Gastroesophageal sphincter (tissue), 4 donors: Measurements from ENCODE around the gene NRP1. TPM values are rescaled to one million over a fixed set of nuclear protein-coding genes. Genes with fewer than 3 reads are reported as not detected.
A peak's percentile ranks its signal among the peaks of the same experiment; 100 is the strongest.
"Not testable (repeated sequence)": the region's sequence is repeated elsewhere in the genome, so short reads cannot be mapped to it uniquely, and the experiment has no call there.

Experiments
- ATAC-seq: fragments of 150-250 bp; one replicate; pipeline ENCODE4 v1.9.1; 2016; ENCODE audit warnings: mild to moderate bottlenecking, moderate library complexity
- H3K27ac ChIP-seq, 4 donors: fragments of 200-600 bp; sonication (generic) in 3 of 4; 1 replicate in 3 of 4; 2 replicates in 1 of 4; pipeline ENCODE4 v1.5.1; 2016 to 2019
- H3K27me3 ChIP-seq: fragments of 200-600 bp; sonication (generic); one replicate; pipeline ENCODE4 v1.5.1; 2019
- H3K36me3 ChIP-seq, 2 donors: fragments of 200-600 bp; sonication (generic); one replicate each; pipeline ENCODE4 v1.5.1; 2019; ENCODE audit warnings: control low read depth in 1 of 2
- H3K4me1 ChIP-seq, 3 donors: fragments of 200-600 bp; sonication (generic); 1 replicate in 2 of 3; 2 replicates in 1 of 3; pipeline ENCODE4 v1.5.1; 2016 to 2019; ENCODE audit warnings: control low read depth in 2 of 3
- H3K4me3 ChIP-seq, 2 donors: fragments of 200-600 bp; sonication (generic); one replicate each; pipeline ENCODE4 v1.5.1; 2019; ENCODE audit warnings: mild to moderate bottlenecking in 1 of 2, moderate library complexity in 1 of 2
- H3K9me3 ChIP-seq, 3 donors: fragments of 200-600 bp; sonication (generic); one replicate each; pipeline ENCODE4 v1.5.1; 2017 to 2019; ENCODE audit warnings: control low read depth in 2 of 3
- CTCF ChIP-seq, 4 experiments: fragments of 200-600 bp in 2 of 4; fragments of 450-650 bp in 2 of 4; sonication (generic) in 1 of 4; IDR thresholded peaks; one replicate each; pipeline ENCODE4 v1.5.1; 2017 to 2019; ENCODE audit warnings: antibody characterized with exemption in 4 of 4, mild to moderate bottlenecking in 2 of 4, moderate library complexity in 2 of 4
- EP300 ChIP-seq: sonication (generic); formaldehyde crosslinking; IDR thresholded peaks from one replicate; pipeline ENCODE4 v1.6.1; 2017; ENCODE audit warnings: antibody characterized with exemption, mild to moderate bottlenecking
- POLR2A ChIP-seq, 2 donors: fragments of 450-650 bp; IDR thresholded peaks; one replicate each; pipeline ENCODE4 v1.6.1; 2017; ENCODE audit warnings: antibody characterized with exemption in 2 of 2, mild to moderate bottlenecking in 2 of 2, moderate library complexity in 1 of 2
- POLR2AphosphoS5 ChIP-seq: sonication (generic); formaldehyde crosslinking; IDR thresholded peaks from one replicate; pipeline ENCODE4 v1.6.1; 2017; ENCODE audit warnings: antibody characterized with exemption
- WGBS, 2 donors: methylation state at CpG; one replicate each; pipeline ENCODE4 v1.1.5; 2018; ENCODE audit warnings: low coverage in 1 of 2; 5-methylcytosine and 5-hydroxymethylcytosine counted together
- total RNA-seq, 4 donors: library from RNA; depleted of rRNA; stranded (reverse); fragments of >200 nt; gene quantifications; one replicate each; pipeline ENCODE4 v1.1.0, GENCODE V29; 2016

Gene NRP1
- total RNA-seq, 4 donors from 2014 or later = 43.4 to 95.4 (median 52.7) TPM

DNA sequence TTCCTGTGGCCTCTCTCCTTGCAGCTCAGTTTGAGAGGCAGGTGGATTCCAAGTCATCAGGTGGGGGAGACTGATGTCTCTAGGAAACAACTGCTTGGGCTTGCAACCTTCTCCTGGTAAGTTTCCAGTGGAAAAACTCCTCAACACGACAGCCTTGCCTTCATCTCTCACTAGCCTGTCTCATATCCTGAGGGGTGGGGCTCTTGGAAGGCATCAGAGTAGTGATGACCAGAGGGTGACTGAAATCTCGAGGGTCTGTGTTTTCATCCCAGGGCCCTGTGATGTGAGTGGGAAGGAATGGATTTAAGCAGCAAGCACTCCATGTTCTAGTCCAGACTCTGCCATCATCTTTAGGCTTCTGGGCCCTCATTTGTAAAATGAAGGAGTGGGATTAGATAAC lies 107.0 kb downstream of the NRP1 start:
- no peak for TF ChIP-seq EP300
- 33% methylated on average over 1 of the region's 2 CpGs; no CpG with 5 or more reads in 1 of the 2 donors for WGBS, 2 donors
- Histone ChIP-seq H3K4me1 (peaks cover 0 to 20% (median 3%) of the 10 kb centered on the region in 3 donors), H3K27me3 (no peaks in the 10 kb centered on the region), H3K27ac (peak overlapping the region in 1 of 4 donors; percentile 16), H3K9me3 (no peaks in the 10 kb centered on the region), H3K36me3 (peaks cover 0 to 41% of the 10 kb centered on the region in 2 donors), H3K4me3 (no peak overlapping the region)
- peak; percentile 43 for ATAC-seq

GRCh38 chr10:33224251-33224965 lies 110.1 kb downstream of the NRP1 start:
- TF ChIP-seq POLR2AphosphoS5 = no peak
- WGBS, 2 donors = 87 to 93% methylated on average over 4 to 6 of the region's 7 CpGs
- Histone ChIP-seq H3K27ac (no peak overlapping the region), H3K4me3 (no peak overlapping the region), H3K4me1 (peaks cover 0 to 10% (median 2%) of the 10 kb centered on the region in 3 donors), H3K27me3 (no peaks in the 10 kb centered on the region), H3K36me3 (peaks cover 0 to 61% of the 10 kb centered on the region in 2 donors), H3K9me3 (no peaks in the 10 kb centered on the region)
- no peak for ATAC-seq

GRCh38 chr10:33223326-33224000 lies 111.0 kb downstream of the NRP1 start:
- WGBS, 2 donors = 67 to 79% methylated on average over 2 of the region's 3 CpGs
- Histone ChIP-seq H3K9me3 (no peaks in the 10 kb centered on the region), H3K4me1 (peaks cover 0 to 6% (median 0%) of the 10 kb centered on the region in 3 donors), H3K36me3 (peaks cover 0 to 69% of the 10 kb centered on the region in 2 donors), H3K4me3 (no peak overlapping the region), H3K27ac (no peak overlapping the region), H3K27me3 (no peaks in the 10 kb centered on the region)
- TF ChIP-seq CTCF (IDR thresholded peaks at IDR 0.05) = no peak
- TF ChIP-seq POLR2A (IDR thresholded peaks at IDR 0.05) = no peak
- TF ChIP-seq EP300 = no peak
- TF ChIP-seq POLR2AphosphoS5 = no peak
- ATAC-seq = no peak

GRCh38 chr10:33222304-33222703 lies 112.2 kb downstream of the NRP1 start:
- not testable (repeated sequence) for H3K27ac ChIP-seq

DNA sequence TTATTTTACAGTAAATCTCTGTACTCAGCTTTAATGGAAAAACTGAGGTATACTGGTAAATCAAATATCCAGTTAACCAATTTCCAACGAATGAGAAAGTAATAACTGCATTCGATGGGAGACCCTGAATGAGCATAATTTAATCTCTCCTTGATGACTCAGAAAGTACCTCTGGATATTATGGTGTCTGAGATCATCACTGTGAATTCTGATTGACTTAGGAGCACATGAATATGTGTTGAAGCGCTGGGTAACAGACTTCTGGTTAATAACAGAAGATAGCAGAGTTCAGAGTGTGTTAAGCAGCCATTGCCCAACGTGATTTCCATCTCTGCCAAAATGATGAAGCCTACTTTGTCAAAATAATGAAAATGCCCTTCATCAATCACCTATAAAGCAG lies 116.6 kb downstream of the NRP1 start:
- 67 to 85% methylated on average over 4 of the region's 4 CpGs for WGBS, 2 donors
- Histone ChIP-seq H3K4me1 (peaks cover 0 to 15% (median 0%) of the 10 kb centered on the region in 3 donors), H3K4me3 (no peak overlapping the region), H3K27me3 (no peaks in the 10 kb centered on the region), H3K9me3 (no peaks in the 10 kb centered on the region), H3K36me3 (peaks cover 0 to 69% of the 10 kb centered on the region in 2 donors), H3K27ac (no peak overlapping the region)
- no peak for ATAC-seq
- no peak for TF ChIP-seq POLR2A (IDR thresholded peaks at IDR 0.05)
- no peak for TF ChIP-seq EP300
- TF ChIP-seq POLR2AphosphoS5 = no peak
- no peak for TF ChIP-seq CTCF (IDR thresholded peaks at IDR 0.05)

More at GRCh38 chr10:33222304-33222703, 112.2 kb downstream of the NRP1 start:
- H3K4me3 ChIP-seq, ATAC-seq, H3K27me3 ChIP-seq, H3K4me1 ChIP-seq, H3K9me3 ChIP-seq: not testable (repeated sequence)
- H3K36me3 ChIP-seq = peaks cover 0 to 71% of the 10 kb centered on the region in 2 donors
- WGBS, 2 donors = 94 to 96% methylated on average over 8 to 9 of the region's 9 CpGs

DNA sequence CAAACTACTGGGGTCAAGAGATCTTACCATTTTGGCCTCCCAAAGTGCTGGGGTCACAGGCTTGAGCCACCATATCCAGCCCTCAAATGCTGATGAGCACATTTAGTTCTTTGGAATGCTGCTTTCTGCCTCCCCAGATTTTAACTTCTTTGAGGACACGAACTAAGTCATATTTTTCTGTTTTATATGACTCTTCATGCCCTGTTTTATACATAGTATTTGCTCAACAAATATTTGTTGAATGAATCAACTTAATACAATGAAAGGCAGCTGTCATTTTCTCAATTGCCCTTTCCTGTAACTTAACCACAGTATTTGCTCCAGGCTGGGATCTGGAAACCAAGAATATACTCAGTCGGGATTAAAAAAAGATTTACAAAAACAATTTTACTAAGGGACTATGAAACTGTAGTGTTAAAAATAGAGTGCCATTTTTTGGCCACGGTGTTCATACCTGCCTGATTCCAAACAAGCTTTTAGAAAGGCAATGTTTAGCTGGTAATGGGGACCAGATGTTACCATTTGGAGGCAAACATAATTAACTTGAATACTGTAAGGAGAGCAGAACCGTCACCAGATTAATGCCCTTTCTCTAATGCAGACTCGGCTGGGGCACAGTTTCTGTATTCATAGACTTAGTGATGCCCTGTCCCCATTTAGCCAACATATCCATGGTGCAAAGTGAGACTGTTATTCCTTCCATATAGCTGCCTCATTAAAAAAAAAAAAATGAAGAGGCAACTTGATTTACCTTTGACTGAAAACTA lies 117.6 kb downstream of the NRP1 start:
- Histone ChIP-seq H3K9me3 (no peaks in the 10 kb centered on the region), H3K36me3 (peaks cover 0 to 71% of the 10 kb centered on the region in 2 donors), H3K27ac (peak overlapping the region in 1 of 4 donors; percentile 35), H3K4me3 (no peak overlapping the region), H3K4me1 (peaks cover 0 to 25% (median 0%) of the 10 kb centered on the region in 3 donors), H3K27me3 (no peaks in the 10 kb centered on the region)
- TF ChIP-seq CTCF (IDR thresholded peaks at IDR 0.05) (no peak), POLR2AphosphoS5 (no peak), EP300 (no peak), POLR2A (IDR thresholded peaks at IDR 0.05) (no peak)
- ATAC-seq = no peak
- 40 to 57% methylated on average over 5 of the region's 5 CpGs for WGBS, 2 donors
